Transverse colon (tissue), 3 donors: ENCODE results near the gene FBN2.

Experiments used
- CTCF ChIP-seq, 5 experiments: fragments of 200-600 bp in 3 of 5; fragments of 450-650 bp in 2 of 5; sonication (generic) in 3 of 5; IDR thresholded peaks; 1 replicate in 2 of 5; 2 replicates in 3 of 5; pipeline ENCODE4 v1.5.1; 2016 to 2017; ENCODE audit warnings: antibody characterized with exemption in 5 of 5, inconsistent platforms in 3 of 5, mild to moderate bottlenecking in 2 of 5, moderate library complexity in 1 of 5
- EP300 ChIP-seq: sonication (generic); formaldehyde crosslinking; IDR thresholded peaks from one replicate; pipeline ENCODE4 v1.6.1; 2017; ENCODE audit warnings: antibody characterized with exemption, low read depth

GRCh38 chr5:128338649-128339048 lies 199.4 kb downstream of the FBN2 start:
- TF ChIP-seq CTCF (IDR thresholded peaks at IDR 0.05) (no peak), EP300 (no peak)
